HL-60 (cell line): ENCODE data around the gene KRR1.

Experiments used
- DNase-seq, 2 experiments: peaks; one replicate each; pipeline ENCODE4 v3.0.0-alpha.2; 2010 to 2020; ENCODE audit warnings: low read depth in 1 of 2, low spot score in 1 of 2
- H3K27ac ChIP-seq: fragments of 250-450 bp; sonication (Bioruptor Pico); replicated peaks from 2 replicates; pipeline ENCODE4 v1.5.1; 2020; ENCODE audit warnings: mild to moderate bottlenecking, moderate library complexity
- H3K27me3 ChIP-seq: fragments of 250-450 bp; sonication (Bioruptor Pico); 2 replicates; pipeline ENCODE4 v1.5.1; 2021; ENCODE audit warnings: mild to moderate bottlenecking, moderate library complexity; ENCODE audit not compliant: insufficient read depth, poor library complexity, severe bottlenecking
- H3K4me3 ChIP-seq: replicated peaks from 2 replicates; pipeline ENCODE4 v1.5.1; 2011; ENCODE audit warnings: mild to moderate bottlenecking, control low read depth, low read length; ENCODE audit not compliant: insufficient read depth
- CTCF ChIP-seq: IDR thresholded peaks from one replicate; pipeline ENCODE4 v1.5.1; 2011; ENCODE audit warnings: low read length, control low read depth, inconsistent platforms; ENCODE audit not compliant: insufficient read depth
- GABPA ChIP-seq: IDR thresholded peaks from 2 replicates; pipeline ENCODE4 v1.6.1; 2012; ENCODE audit warnings: low read depth
- POLR2AphosphoS5 ChIP-seq: IDR thresholded peaks from 2 replicates; pipeline ENCODE4 v1.6.1; 2012; ENCODE audit warnings: low read depth
- REST ChIP-seq: IDR thresholded peaks from 2 replicates; pipeline ENCODE4 v1.6.1; 2012; ENCODE audit warnings: low read depth; ENCODE audit not compliant: insufficient replicate concordance
- SPI1 ChIP-seq: IDR thresholded peaks from 2 replicates; pipeline ENCODE4 v1.6.1; 2012; ENCODE audit warnings: low read depth, mild to moderate bottlenecking, borderline replicate concordance

The KRR1 gene

GRCh38 chr12:75489613-75490210 lies 21.7 kb downstream of the KRR1 start:
- no peaks in the 10 kb centered on the region for H3K27me3 ChIP-seq
- DNase-seq: no peak
- H3K4me3 ChIP-seq: no peak overlapping the region
- no peak overlapping the region for H3K27ac ChIP-seq
- TF ChIP-seq GABPA (no peak), SPI1 (no peak), POLR2AphosphoS5 (no peak), CTCF (no peak), REST (no peak)

- H3K27me3 ChIP-seq: no peaks in the 10 kb centered on the region
- DNase-seq: no peak
- no peak overlapping the region for H3K27ac ChIP-seq
- H3K4me3 ChIP-seq: no peak overlapping the region
- TF ChIP-seq POLR2AphosphoS5 (no peak), REST (no peak), SPI1 (no peak), CTCF (no peak), GABPA (no peak)
Observed at GRCh38 chr12:75489187-75489586, 22.2 kb downstream of the KRR1 start.

- TF ChIP-seq SPI1 (no peak), REST (no peak), POLR2AphosphoS5 (no peak), GABPA (no peak), CTCF (peak; percentile 21)
- Histone ChIP-seq H3K27me3 (no peaks in the 10 kb centered on the region), H3K27ac (no peak overlapping the region), H3K4me3 (no peak overlapping the region)
- DNase-seq: peak in 1 of 2 experiments; percentile 40
Observed at GRCh38 chr12:75488553-75488952, 22.9 kb downstream of the KRR1 start.
